ENCODE results near the gene PHAF1.

Gene PHAF1

DNA sequence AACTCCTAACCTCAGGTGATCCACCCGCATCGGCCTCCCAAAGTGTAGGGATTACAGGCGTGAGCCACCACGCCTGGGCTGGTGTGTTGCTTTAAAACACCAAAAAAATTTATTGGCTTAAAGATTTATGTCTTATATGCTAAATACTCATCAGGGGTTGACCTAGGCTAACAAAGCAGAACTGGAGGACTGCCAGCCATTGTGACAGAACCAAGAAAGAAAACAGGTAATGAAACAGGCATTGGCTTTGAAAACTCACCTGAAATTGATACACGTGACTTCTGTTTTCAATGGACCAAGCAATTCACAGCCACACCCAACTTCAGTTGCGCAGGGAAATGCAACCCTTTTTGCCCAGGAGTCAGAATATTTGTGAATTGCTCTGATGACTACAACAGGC lies 4.9 kb upstream of the PHAF1 start:
- TF ChIP-seq, protein P1, sequence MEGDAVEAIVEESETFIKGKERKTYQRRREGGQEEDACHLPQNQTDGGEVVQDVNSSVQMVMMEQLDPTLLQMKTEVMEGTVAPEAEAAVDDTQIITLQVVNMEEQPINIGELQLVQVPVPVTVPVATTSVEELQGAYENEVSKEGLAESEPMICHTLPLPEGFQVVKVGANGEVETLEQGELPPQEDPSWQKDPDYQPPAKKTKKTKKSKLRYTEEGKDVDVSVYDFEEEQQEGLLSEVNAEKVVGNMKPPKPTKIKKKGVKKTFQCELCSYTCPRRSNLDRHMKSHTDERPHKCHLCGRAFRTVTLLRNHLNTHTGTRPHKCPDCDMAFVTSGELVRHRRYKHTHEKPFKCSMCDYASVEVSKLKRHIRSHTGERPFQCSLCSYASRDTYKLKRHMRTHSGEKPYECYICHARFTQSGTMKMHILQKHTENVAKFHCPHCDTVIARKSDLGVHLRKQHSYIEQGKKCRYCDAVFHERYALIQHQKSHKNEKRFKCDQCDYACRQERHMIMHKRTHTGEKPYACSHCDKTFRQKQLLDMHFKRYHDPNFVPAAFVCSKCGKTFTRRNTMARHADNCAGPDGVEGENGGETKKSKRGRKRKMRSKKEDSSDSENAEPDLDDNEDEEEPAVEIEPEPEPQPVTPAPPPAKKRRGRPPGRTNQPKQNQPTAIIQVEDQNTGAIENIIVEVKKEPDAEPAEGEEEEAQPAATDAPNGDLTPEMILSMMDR (IDR thresholded peaks at IDR 0.05; ENCODE audit: borderline replicate concordance, insufficient read depth, low read depth, low read length): no peak
- no peak overlapping the region for H3K4me3 ChIP-seq (ENCODE audit: low read depth, low read length)

DNA sequence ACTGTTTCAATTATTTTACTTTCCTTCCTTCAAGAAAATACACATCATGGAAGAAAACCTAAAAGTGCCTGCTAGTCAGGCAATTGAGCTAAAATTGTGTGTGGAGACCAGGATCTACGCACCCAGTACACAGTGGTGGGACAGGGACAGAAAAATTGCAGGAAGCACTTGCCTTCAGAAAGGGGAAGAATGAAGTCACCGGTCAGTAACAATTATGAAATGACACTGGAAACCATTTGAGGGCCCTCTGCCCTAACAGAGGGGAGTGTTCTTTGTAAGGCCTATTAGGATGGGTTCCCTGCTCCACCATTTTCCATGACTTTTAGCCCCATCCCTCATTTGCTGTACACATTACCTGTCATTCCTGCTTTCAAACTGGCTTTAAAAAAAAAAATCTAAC lies 4.5 kb upstream of the PHAF1 start:
- TF ChIP-seq, protein P1 (IDR thresholded peaks at IDR 0.05; ENCODE audit: borderline replicate concordance, insufficient read depth, low read depth, low read length): no peak
- no peak overlapping the region for H3K4me3 ChIP-seq (ENCODE audit: low read depth, low read length)

DNA sequence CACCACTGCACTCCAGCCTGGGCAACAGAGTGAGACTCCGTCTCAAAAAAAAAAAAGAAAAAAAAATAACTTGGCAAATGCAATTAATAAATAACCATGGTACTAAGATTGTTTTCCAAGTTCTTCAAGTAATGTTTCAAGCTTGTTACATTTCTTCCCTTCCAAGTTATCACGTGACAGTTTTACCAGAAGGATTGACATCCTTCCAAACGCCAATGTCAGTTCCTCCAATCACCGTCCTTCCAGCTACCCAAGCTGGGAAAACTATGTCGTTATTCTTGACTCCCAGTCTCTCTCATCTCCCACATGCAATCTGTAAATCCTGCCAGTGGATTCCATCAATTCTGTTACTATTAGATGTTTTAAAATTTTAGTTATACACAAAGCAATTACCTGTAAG lies 3.9 kb upstream of the PHAF1 start:
- no peak overlapping the region for H3K4me3 ChIP-seq (ENCODE audit: low read depth, low read length)
- TF ChIP-seq, protein P1 (IDR thresholded peaks at IDR 0.05; ENCODE audit: borderline replicate concordance, insufficient read depth, low read depth, low read length): no peak

DNA sequence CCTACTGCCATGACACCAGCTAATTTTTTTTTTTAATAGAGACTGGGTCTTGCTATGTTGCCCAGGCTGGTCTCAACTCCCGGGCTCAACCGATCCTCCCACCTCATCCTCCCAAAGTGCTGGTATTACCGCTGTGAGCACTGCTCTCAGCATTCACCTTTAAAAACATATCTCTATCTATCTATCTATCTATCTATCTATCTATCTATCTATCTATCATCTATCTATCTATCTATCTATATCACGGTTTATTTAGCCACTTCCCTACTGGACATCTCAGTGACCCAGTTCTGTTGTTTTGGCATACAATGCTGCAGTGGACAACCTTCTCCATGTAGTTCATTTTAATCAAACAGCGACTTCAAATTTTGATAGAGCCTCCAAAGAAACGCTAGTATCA lies 1.3 kb upstream of the PHAF1 start:
- no peak overlapping the region for H3K4me3 ChIP-seq (ENCODE audit: low read depth, low read length)
- TF ChIP-seq, protein P1 (IDR thresholded peaks at IDR 0.05; ENCODE audit: borderline replicate concordance, insufficient read depth, low read depth, low read length): no peak

DNA sequence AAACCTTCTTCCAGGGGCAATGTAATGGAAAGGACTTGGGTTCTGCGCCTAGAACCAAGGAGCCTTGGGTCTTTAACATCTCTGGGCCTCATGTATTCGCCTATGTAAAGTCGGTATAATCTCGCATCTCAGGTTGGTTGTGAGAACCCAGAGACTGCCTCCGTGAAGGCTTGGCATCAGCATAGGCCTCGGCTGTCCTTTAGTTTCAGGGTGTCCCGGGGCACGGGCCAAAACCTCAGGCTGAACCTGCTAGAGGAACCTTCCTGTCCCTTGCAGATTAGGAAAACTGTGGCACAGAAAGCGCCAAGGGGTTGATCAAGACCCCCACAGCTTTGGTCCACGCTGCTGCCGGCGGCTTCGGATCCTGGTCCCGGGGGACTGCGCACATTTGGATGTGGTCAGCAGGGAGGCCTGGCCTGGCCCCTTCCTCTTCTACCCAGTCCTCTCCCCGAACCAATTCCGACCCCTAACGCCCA lies 772 bp upstream of the PHAF1 start:
- TF ChIP-seq, protein P1 (IDR thresholded peaks at IDR 0.05; ENCODE audit: borderline replicate concordance, insufficient read depth, low read depth, low read length): no peak

DNA sequence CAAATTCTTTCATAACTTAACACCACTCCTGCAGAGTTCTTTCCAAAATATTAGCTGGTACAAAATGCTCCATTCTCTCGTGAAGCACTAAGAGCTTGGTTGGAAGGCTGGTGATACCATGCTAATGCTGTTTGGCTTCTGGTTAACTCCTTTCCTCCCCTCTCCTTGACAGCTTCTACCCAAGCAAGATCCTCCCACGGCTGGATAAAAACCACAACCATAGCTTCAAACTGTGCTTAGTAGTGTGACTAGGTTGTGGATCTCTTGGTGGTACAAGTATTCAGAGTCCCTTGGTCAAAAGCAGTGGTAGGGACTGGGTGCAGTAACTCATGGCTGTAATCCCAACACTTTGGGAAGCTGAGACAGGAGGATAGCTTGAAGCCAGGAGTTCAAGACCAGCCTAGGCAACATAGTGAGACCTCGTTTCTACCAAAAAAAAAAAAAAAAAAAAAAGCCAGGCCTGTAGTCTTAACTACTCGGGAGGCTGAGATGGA lies 2.3 kb downstream of the PHAF1 start:
- TF ChIP-seq, protein P1 (IDR thresholded peaks at IDR 0.05; ENCODE audit: borderline replicate concordance, insufficient read depth, low read depth, low read length): no peak
- H3K4me3 ChIP-seq (ENCODE audit: low read depth, low read length): no peak overlapping the region

More for the DNA sequence above, 772 bp upstream of the PHAF1 start:
- peak overlapping the region; percentile 80 for H3K4me3 ChIP-seq (ENCODE audit: low read depth, low read length)

DNA sequence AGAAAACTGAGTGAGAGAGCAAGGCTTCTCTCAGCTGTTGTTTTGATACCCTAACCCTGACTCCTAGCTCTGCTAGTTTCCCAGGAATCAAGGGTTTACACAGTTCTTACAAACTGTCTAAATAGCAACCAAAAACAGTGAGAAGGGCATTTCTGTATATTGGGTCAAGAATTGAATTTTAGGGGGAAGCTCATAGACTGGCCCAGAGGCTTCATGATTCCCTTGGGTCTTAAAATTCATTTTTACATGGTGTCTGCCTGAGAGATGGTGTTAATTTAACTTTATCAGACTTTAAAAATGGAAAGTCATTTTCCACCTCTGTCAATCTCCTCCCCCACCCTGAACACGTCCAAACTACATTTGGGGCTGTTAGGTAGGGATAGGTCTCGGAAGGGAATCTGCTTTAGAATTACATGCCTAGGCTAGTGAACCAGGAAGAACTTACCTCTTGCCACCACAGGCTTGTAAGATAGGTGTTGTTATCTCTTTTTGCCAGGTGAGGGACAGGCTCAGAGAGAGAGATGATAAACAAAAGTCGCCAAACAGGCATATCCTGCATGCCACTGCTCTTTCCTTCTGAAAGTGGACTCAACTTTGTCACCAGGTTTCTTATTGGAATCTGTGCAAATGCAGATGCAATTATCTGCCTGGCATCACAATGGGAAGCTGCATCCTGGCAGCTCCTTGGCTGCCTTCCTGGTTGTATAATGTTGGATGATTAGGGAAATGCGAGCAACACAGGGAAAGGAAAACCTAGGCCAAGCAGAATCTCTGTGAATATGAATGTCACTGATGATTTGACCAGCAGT lies 3.1 kb downstream of the PHAF1 start:
- no peak overlapping the region for H3K4me3 ChIP-seq (ENCODE audit: low read depth, low read length)
- TF ChIP-seq, protein P1 (IDR thresholded peaks at IDR 0.05; ENCODE audit: borderline replicate concordance, insufficient read depth, low read depth, low read length): no peak

Measured in GM12875 (cell line).